ENCODE data around the gene IRS2. TPM values are rescaled to one million over a fixed set of nuclear protein-coding genes. Genes with fewer than 3 reads are reported as not detected.

IRS2 gene
- total RNA-seq, 6 experiments from 2014 or later = 8.8 to 26.0 (median 17.5) TPM

DNA sequence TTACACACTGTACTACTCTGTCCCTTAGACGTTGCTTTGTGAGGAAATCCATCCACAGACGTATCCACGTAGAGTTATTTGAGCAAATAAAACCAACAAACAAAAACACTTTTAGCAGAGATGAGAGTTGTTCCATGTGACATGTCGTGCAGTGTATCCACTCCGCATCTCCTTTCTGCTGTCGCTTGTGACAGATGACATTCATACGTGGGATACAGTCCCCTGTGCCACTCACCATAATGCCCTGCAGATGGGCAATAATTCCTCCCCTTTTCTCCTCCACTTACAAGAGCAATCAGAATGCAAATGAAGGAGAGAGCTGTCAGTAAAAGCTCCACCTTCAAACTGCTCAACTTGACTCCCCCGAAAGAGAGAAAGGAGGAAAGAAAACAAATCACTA is 26.0 kb downstream of the IRS2 start:
- TF ChIP-seq, protein P1, sequence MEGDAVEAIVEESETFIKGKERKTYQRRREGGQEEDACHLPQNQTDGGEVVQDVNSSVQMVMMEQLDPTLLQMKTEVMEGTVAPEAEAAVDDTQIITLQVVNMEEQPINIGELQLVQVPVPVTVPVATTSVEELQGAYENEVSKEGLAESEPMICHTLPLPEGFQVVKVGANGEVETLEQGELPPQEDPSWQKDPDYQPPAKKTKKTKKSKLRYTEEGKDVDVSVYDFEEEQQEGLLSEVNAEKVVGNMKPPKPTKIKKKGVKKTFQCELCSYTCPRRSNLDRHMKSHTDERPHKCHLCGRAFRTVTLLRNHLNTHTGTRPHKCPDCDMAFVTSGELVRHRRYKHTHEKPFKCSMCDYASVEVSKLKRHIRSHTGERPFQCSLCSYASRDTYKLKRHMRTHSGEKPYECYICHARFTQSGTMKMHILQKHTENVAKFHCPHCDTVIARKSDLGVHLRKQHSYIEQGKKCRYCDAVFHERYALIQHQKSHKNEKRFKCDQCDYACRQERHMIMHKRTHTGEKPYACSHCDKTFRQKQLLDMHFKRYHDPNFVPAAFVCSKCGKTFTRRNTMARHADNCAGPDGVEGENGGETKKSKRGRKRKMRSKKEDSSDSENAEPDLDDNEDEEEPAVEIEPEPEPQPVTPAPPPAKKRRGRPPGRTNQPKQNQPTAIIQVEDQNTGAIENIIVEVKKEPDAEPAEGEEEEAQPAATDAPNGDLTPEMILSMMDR (IDR thresholded peaks at IDR 0.05) = no peak
- no peak for TF ChIP-seq POLR2A (IDR thresholded peaks at IDR 0.05)
- peaks cover 0 to 15% (median 3%) of the 10 kb centered on the region in 4 donors for H3K4me1 ChIP-seq
- no peaks in the 10 kb centered on the region for H3K27me3 ChIP-seq
- no peaks in the 10 kb centered on the region for H3K9me3 ChIP-seq
- WGBS (ENCODE audit: insufficient coverage, low coverage, low lambda C conversion rate, missing lambda C conversion rate) = 83% methylated on average over 8 of the region's 8 CpGs
- H3K27ac ChIP-seq = no peak overlapping the region
- H3K4me3 ChIP-seq = no peak overlapping the region
- ATAC-seq = no peak
- no peak for DNase-seq
- intact Hi-C loops (cut with DNase I) = no loop called here
- H3K36me3 ChIP-seq = peaks cover 0 to 10% (median 6%) of the 10 kb centered on the region in 4 donors

DNA sequence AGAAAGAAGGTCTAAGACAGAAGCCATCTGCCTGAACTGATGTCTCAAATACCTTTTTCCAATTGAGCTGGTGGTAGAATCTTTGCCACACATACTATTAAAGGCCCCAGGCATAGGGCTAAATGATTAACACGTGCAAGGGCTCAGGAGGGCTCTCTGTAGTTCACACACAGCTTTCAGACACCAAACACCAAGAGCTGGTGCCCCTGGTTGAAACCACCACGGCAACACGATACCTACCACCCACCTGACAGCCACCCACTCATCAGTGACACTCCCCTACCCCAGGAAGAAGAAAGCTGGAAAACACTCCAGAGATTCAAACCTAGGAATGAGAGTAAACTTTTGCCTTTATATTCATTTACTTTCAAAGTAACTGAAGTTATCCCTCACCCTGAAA is 26.8 kb downstream of the IRS2 start:
- intact Hi-C loops (cut with DNase I) = no loop called here
- TF ChIP-seq, protein P1 (IDR thresholded peaks at IDR 0.05) = no peak
- TF ChIP-seq POLR2A (IDR thresholded peaks at IDR 0.05) = no peak
- H3K27me3 ChIP-seq = no peaks in the 10 kb centered on the region
- H3K4me1 ChIP-seq = peaks cover 0 to 10% (median 2%) of the 10 kb centered on the region in 4 donors
- WGBS (ENCODE audit: insufficient coverage, low coverage, low lambda C conversion rate, missing lambda C conversion rate) = no CpG with 5 or more reads among the region's 3 CpGs
- H3K4me3 ChIP-seq = no peak overlapping the region
- H3K27ac ChIP-seq = no peak overlapping the region
- H3K36me3 ChIP-seq = peaks cover 0 to 16% (median 10%) of the 10 kb centered on the region in 4 donors
- DNase-seq (no peak), ATAC-seq (no peak)
- H3K9me3 ChIP-seq = no peaks in the 10 kb centered on the region

DNA sequence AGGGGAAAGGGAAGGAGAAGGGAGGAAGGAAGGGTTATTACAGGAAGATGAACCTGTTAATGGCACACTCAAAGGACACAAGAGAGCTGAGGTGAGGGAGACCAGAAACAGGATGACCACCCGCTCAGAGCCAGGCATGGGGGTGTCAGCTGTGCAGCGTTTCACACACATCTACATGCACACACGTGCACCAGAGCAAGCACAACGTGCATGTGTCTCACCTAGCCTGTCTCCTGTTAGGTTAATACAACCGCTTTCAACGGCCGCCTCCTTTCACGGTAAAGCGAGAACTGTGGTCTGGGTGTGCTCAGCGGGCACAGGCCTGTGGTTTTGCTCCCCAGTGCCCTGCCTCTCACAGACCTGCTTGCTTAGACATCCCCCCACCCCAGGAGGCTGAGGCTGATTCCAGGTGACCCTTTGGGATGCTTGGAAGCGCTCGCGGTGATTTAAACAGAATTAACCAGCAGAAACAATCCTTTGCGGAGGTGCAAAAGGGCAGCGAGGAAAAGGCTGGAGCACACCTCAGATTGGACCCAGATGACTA is 27.4 kb downstream of the IRS2 start:
- DNase-seq (no peak), ATAC-seq (peak in 1 of 4 donors; percentile 47)
- TF ChIP-seq, protein P1 (IDR thresholded peaks at IDR 0.05) = no peak
- no peak for TF ChIP-seq POLR2A (IDR thresholded peaks at IDR 0.05)
- H3K36me3 ChIP-seq = peaks cover 0 to 21% (median 15%) of the 10 kb centered on the region in 4 donors
- no peak overlapping the region for H3K27ac ChIP-seq
- H3K4me3 ChIP-seq = no peak overlapping the region
- no peaks in the 10 kb centered on the region for H3K27me3 ChIP-seq
- intact Hi-C loops (cut with DNase I) = no loop called here
- no peaks in the 10 kb centered on the region for H3K9me3 ChIP-seq
- 89% methylated on average over 8 of the region's 15 CpGs for WGBS (ENCODE audit: insufficient coverage, low coverage, low lambda C conversion rate, missing lambda C conversion rate)
- H3K4me1 ChIP-seq = peaks cover 0 to 4% (median 0%) of the 10 kb centered on the region in 4 donors

DNA sequence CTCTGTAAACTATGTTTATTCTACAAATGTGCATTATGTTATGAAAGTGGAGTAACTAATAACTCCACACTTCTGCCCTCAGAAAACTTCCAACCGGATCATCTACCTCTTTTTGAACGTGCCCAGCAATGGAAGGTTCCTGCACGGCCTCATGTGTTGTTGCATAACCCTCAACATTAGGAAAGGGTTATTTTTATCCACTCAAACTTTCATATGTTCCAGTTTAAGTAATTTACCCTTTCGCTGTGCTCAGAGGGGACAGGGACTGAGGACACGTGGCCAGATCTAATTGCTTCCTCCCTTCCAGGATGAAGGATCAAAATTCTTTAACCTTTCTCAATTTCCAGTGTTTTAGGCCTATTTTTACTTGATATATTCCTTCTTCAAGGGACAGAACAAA is 29.6 kb downstream of the IRS2 start:
- Histone ChIP-seq H3K4me3 (no peak overlapping the region), H3K4me1 (no peaks in the 10 kb centered on the region), H3K36me3 (peaks cover 0 to 31% (median 22%) of the 10 kb centered on the region in 4 donors), H3K9me3 (no peaks in the 10 kb centered on the region), H3K27me3 (no peaks in the 10 kb centered on the region), H3K27ac (no peak overlapping the region)
- intact Hi-C loops (cut with DNase I) = no loop called here
- peak; percentile 37 to 53 (median 42) for ATAC-seq
- no peak for DNase-seq
- WGBS (ENCODE audit: insufficient coverage, low coverage, low lambda C conversion rate, missing lambda C conversion rate) = 39% methylated on average over 5 of the region's 5 CpGs
- no peak for TF ChIP-seq POLR2A (IDR thresholded peaks at IDR 0.05)
- TF ChIP-seq, protein P1 (IDR thresholded peaks at IDR 0.05) = no peak
